ENCODE results near the gene TIPIN. TPM values are rescaled to one million over a fixed set of nuclear protein-coding genes. Genes with fewer than 3 reads are reported as not detected.
A peak's percentile ranks its signal among the peaks of the same experiment; 100 is the strongest.
"Not testable (repeated sequence)": the region's sequence is repeated elsewhere in the genome, so short reads cannot be mapped to it uniquely, and the experiment has no call there.

The TIPIN gene
- 4.7 TPM for polyA plus RNA-seq

GRCh38 chr15:66356359-66357236 is at the start of gene TIPIN:
TSS of gene TIPIN (minus strand) at chr15:66356685. CDS start at chr15:66352947, 3,738 bp downstream.
- H3K4me1 Mint-ChIP-seq = peaks cover 18 to 22% (median 22%) of the 10 kb centered on the region in 3 donors
- peak within 1 kb of the TSS; percentile 88 to 95 (median 93) for H3K27ac Mint-ChIP-seq
- peaks cover 5% of the 10 kb centered on the region for H3K36me3 Mint-ChIP-seq
- peak within 1 kb of the TSS; percentile 91 to 99 (median 98) for H3K4me3 Mint-ChIP-seq
- no peaks in the 10 kb centered on the region for H3K27me3 Mint-ChIP-seq
- H3K9me3 Mint-ChIP-seq = no peaks in the 10 kb centered on the region

- Mint-ChIP-seq H3K27ac (no peak overlapping the region), H3K36me3 (peaks cover 2% of the 10 kb centered on the region), H3K27me3 (no peaks in the 10 kb centered on the region), H3K4me3 (no peak overlapping the region), H3K9me3 (no peaks in the 10 kb centered on the region), H3K4me1 (peaks cover 55 to 76% (median 60%) of the 10 kb centered on the region in 3 donors)
Measured at GRCh38 chr15:66405615-66406014, 49.1 kb upstream of the TIPIN start.

- Mint-ChIP-seq H3K27me3 (no peaks in the 10 kb centered on the region), H3K9me3 (no peaks in the 10 kb centered on the region), H3K36me3 (peaks cover 2% of the 10 kb centered on the region), H3K4me3 (no peak overlapping the region), H3K4me1 (peaks cover 57 to 76% (median 59%) of the 10 kb centered on the region in 3 donors), H3K27ac (no peak overlapping the region)
Measured at GRCh38 chr15:66405007-66405406, 48.5 kb upstream of the TIPIN start.

GRCh38 chr15:66404532-66404931 is 48.0 kb upstream of the TIPIN start:
- no peaks in the 10 kb centered on the region for H3K9me3 Mint-ChIP-seq
- H3K27me3 Mint-ChIP-seq = no peaks in the 10 kb centered on the region
- peak overlapping the region in 1 of 4 donors; percentile 59 for H3K4me3 Mint-ChIP-seq
- H3K27ac Mint-ChIP-seq = no peak overlapping the region
- peaks cover 2% of the 10 kb centered on the region for H3K36me3 Mint-ChIP-seq
- peaks cover 54 to 73% (median 55%) of the 10 kb centered on the region in 3 donors for H3K4me1 Mint-ChIP-seq

GRCh38 chr15:66404122-66404521 is 47.6 kb upstream of the TIPIN start:
- Mint-ChIP-seq H3K4me3 (peak overlapping the region in 1 of 4 donors; percentile 59), H3K9me3 (no peaks in the 10 kb centered on the region), H3K27me3 (no peaks in the 10 kb centered on the region), H3K36me3 (peaks cover 2% of the 10 kb centered on the region), H3K4me1 (peaks cover 50 to 68% (median 53%) of the 10 kb centered on the region in 3 donors), H3K27ac (no peak overlapping the region)

GRCh38 chr15:66403323-66403722 is 46.8 kb upstream of the TIPIN start:
- peak overlapping the region in 1 of 4 donors; percentile 4 for H3K4me3 Mint-ChIP-seq
- H3K4me1 Mint-ChIP-seq = peaks cover 42 to 60% (median 46%) of the 10 kb centered on the region in 3 donors
- H3K27ac Mint-ChIP-seq = no peak overlapping the region
- H3K36me3 Mint-ChIP-seq = peaks cover 2% of the 10 kb centered on the region
- no peaks in the 10 kb centered on the region for H3K27me3 Mint-ChIP-seq
- H3K9me3 Mint-ChIP-seq = no peaks in the 10 kb centered on the region

GRCh38 chr15:66402761-66403284 is 46.3 kb upstream of the TIPIN start:
- Mint-ChIP-seq H3K27ac (no peak overlapping the region), H3K9me3 (no peaks in the 10 kb centered on the region), H3K4me3 (peak overlapping the region in 2 of 4 donors; percentile 2 to 4), H3K36me3 (peaks cover 4% of the 10 kb centered on the region), H3K27me3 (no peaks in the 10 kb centered on the region), H3K4me1 (peaks cover 41 to 56% (median 43%) of the 10 kb centered on the region in 3 donors)

GRCh38 chr15:66401130-66402021 is 44.9 kb upstream of the TIPIN start:
- peaks cover 2% of the 10 kb centered on the region for H3K36me3 Mint-ChIP-seq

GRCh38 chr15:66400351-66400774 is 43.9 kb upstream of the TIPIN start:
- H3K27ac Mint-ChIP-seq = no peak overlapping the region
- H3K4me3 Mint-ChIP-seq = no peak overlapping the region
- no peaks in the 10 kb centered on the region for H3K27me3 Mint-ChIP-seq
- no peaks in the 10 kb centered on the region for H3K9me3 Mint-ChIP-seq
- H3K4me1 Mint-ChIP-seq = peaks cover 32 to 46% (median 41%) of the 10 kb centered on the region in 3 donors
- H3K36me3 Mint-ChIP-seq = peaks cover 2% of the 10 kb centered on the region

More at GRCh38 chr15:66401130-66402021, 44.9 kb upstream of the TIPIN start:
- H3K27me3 Mint-ChIP-seq = no peaks in the 10 kb centered on the region
- H3K27ac Mint-ChIP-seq = peak overlapping the region in 2 of 3 donors; percentile 4
- peaks cover 34 to 51% (median 41%) of the 10 kb centered on the region in 3 donors for H3K4me1 Mint-ChIP-seq
- H3K9me3 Mint-ChIP-seq = no peaks in the 10 kb centered on the region
- peak overlapping the region in 3 of 4 donors; percentile 41 to 84 (median 80) for H3K4me3 Mint-ChIP-seq

GRCh38 chr15:66399276-66399675 is 42.8 kb upstream of the TIPIN start:
- Mint-ChIP-seq H3K27ac (no peak overlapping the region), H3K27me3 (no peaks in the 10 kb centered on the region), H3K36me3 (peaks cover 2% of the 10 kb centered on the region), H3K4me3 (peak overlapping the region in 1 of 4 donors; percentile 23), H3K9me3 (no peaks in the 10 kb centered on the region), H3K4me1 (peaks cover 32 to 43% (median 36%) of the 10 kb centered on the region in 3 donors)

- no peak overlapping the region for H3K4me3 Mint-ChIP-seq
- H3K4me1 Mint-ChIP-seq = peaks cover 32 to 40% (median 37%) of the 10 kb centered on the region in 3 donors
- H3K27me3 Mint-ChIP-seq = no peaks in the 10 kb centered on the region
- H3K27ac Mint-ChIP-seq = no peak overlapping the region
- peaks cover 5% of the 10 kb centered on the region for H3K36me3 Mint-ChIP-seq
- H3K9me3 Mint-ChIP-seq = no peaks in the 10 kb centered on the region
Measured at GRCh38 chr15:66394915-66395314, 38.4 kb upstream of the TIPIN start.

GRCh38 chr15:66394472-66394871 is 38.0 kb upstream of the TIPIN start:
- Mint-ChIP-seq H3K4me1 (peaks cover 35 to 43% (median 41%) of the 10 kb centered on the region in 3 donors), H3K27ac (peak overlapping the region in 1 of 3 donors; percentile 12)

GRCh38 chr15:66393037-66393436 is 36.6 kb upstream of the TIPIN start:
- not testable (repeated sequence) for H3K27me3 Mint-ChIP-seq, H3K4me3 Mint-ChIP-seq, H3K36me3 Mint-ChIP-seq, H3K9me3 Mint-ChIP-seq
- Mint-ChIP-seq H3K27ac (peak overlapping the region in 1 of 3 donors; percentile 15), H3K4me1 (peaks cover 48 to 53% (median 49%) of the 10 kb centered on the region in 3 donors)

More at GRCh38 chr15:66394472-66394871, 38.0 kb upstream of the TIPIN start:
- Mint-ChIP-seq H3K9me3 (no peaks in the 10 kb centered on the region), H3K36me3 (peaks cover 5% of the 10 kb centered on the region), H3K27me3 (no peaks in the 10 kb centered on the region), H3K4me3 (no peak overlapping the region)

- H3K4me3 Mint-ChIP-seq = peak overlapping the region; percentile 49 to 92 (median 62)
- no peaks in the 10 kb centered on the region for H3K9me3 Mint-ChIP-seq
- peaks cover 2% of the 10 kb centered on the region for H3K27me3 Mint-ChIP-seq
- peaks cover 56 to 58% (median 58%) of the 10 kb centered on the region in 3 donors for H3K4me1 Mint-ChIP-seq
- H3K36me3 Mint-ChIP-seq = peaks cover 4% of the 10 kb centered on the region
- peak overlapping the region; percentile 15 to 94 (median 84) for H3K27ac Mint-ChIP-seq
Measured at GRCh38 chr15:66390678-66391077, 34.2 kb upstream of the TIPIN start.

Data from IgD-negative memory B cell (primary cell).